T-cell (primary cell): Measurements from ENCODE around the gene CXCL11. TPM values are rescaled to one million over a fixed set of nuclear protein-coding genes. Genes with fewer than 3 reads are reported as not detected.

Experiments
- ATAC-seq, 4 experiments: fragments of 200-7000 bp in 3 of 4; fragments of 150-1000 bp in 1 of 4; cut with Tn5 transposase; replicated peaks in 1 of 4; 1 replicate in 3 of 4; 2 replicates in 1 of 4; pipeline ENCODE4 v1.10.0; 2021; ENCODE audit warnings: moderate library complexity in 3 of 4, mild to moderate bottlenecking in 2 of 4, moderate number of reproducible peaks in 1 of 4
- CTCF ChIA-PET, 2 donors: fragments of 300-600 bp; sonication (Branson Sonifier 250); formaldehyde crosslinking; loops; one replicate each; lab custom pipeline; 2022; ENCODE audit warnings: antibody characterized with exemption in 2 of 2; lab: Charles Lee
- POLR2A ChIA-PET, 2 donors: fragments of 300-600 bp; sonication (Branson Sonifier 250); formaldehyde crosslinking; loops; one replicate each; lab custom pipeline; 2022; ENCODE audit warnings: antibody characterized with exemption in 2 of 2; lab: Charles Lee
- DNase-seq, 35 experiments: peaks; one replicate each; pipeline versions ENCODE4 v3.0.0 to v3.0.0-alpha.2; 2013 to 2023
- H3K27ac ChIP-seq: one replicate; pipeline ENCODE4 v1.5.1; 2013; ENCODE audit warnings: low read length
- H3K27me3 ChIP-seq, 2 experiments: replicated peaks in 1 of 2; 1 replicate in 1 of 2; 2 replicates in 1 of 2; pipeline versions ENCODE4 v1.6.1 to v1.7.0; 2013; ENCODE audit warnings: low read length in 1 of 2, mixed read lengths in 1 of 2; ENCODE audit not compliant: control insufficient read depth in 2 of 2, insufficient read depth in 2 of 2; ENCODE audit errors: extremely low read depth in 1 of 2
- H3K36me3 ChIP-seq, 2 donors: 1 replicate in 1 of 2; 2 replicates in 1 of 2; pipeline versions ENCODE4 v1.6.1 to v1.7.0; 2013; ENCODE audit warnings: low read length in 1 of 2; ENCODE audit not compliant: control insufficient read depth in 2 of 2, insufficient read depth in 1 of 2; ENCODE audit errors: extremely low read depth in 1 of 2
- H3K4me1 ChIP-seq, 2 experiments: 1 replicate in 1 of 2; 2 replicates in 1 of 2; pipeline versions ENCODE4 v1.6.1 to v1.7.0; 2013; ENCODE audit warnings: low read length in 2 of 2, mixed read lengths in 1 of 2; ENCODE audit not compliant: insufficient read depth in 2 of 2, control insufficient read depth in 1 of 2; ENCODE audit errors: extremely low read depth in 1 of 2
- H3K4me3 ChIP-seq, 2 donors: 1 replicate in 1 of 2; 2 replicates in 1 of 2; pipeline versions ENCODE4 v1.5.1 to v1.7.0; 2013; ENCODE audit warnings: mild to moderate bottlenecking in 2 of 2, low read length in 1 of 2, moderate library complexity in 1 of 2; ENCODE audit not compliant: control insufficient read depth in 1 of 2; ENCODE audit errors: extremely low read depth in 1 of 2
- H3K9me3 ChIP-seq: 2 replicates; pipeline ENCODE4 v1.7.0; 2013
- H3K27ac Mint-ChIP-seq, 2 donors: one replicate each; pipeline ENCODE4 v1.8.0; 2020 to 2021; ENCODE audit warnings: mild to moderate bottlenecking in 2 of 2, mixed read lengths in 2 of 2
- H3K27me3 Mint-ChIP-seq, 2 donors: one replicate each; pipeline ENCODE4 v1.8.0; 2021 to 2022; ENCODE audit warnings: mixed read lengths in 2 of 2
- H3K36me3 Mint-ChIP-seq: one replicate; pipeline ENCODE4 v1.8.0; 2021; ENCODE audit warnings: mixed read lengths
- H3K4me1 Mint-ChIP-seq, 3 donors: one replicate each; pipeline ENCODE4 v1.8.0; 2020 to 2022; ENCODE audit warnings: mixed read lengths in 3 of 3, mild to moderate bottlenecking in 1 of 3
- H3K4me3 Mint-ChIP-seq, 3 donors: one replicate each; pipeline ENCODE4 v1.8.0; 2020 to 2022; ENCODE audit warnings: mild to moderate bottlenecking in 3 of 3, mixed read lengths in 3 of 3, moderate library complexity in 3 of 3
- H3K9me3 Mint-ChIP-seq, 3 donors: one replicate each; pipeline ENCODE4 v1.8.0; 2020 to 2022; ENCODE audit warnings: mixed read lengths in 3 of 3
- WGBS: methylation state at CpG from one replicate; pipeline ENCODE4 v1.1.5; 2013; ENCODE audit warnings: missing lambda C conversion rate; ENCODE audit not compliant: insufficient coverage; 5-methylcytosine and 5-hydroxymethylcytosine counted together
- total RNA-seq, 35 experiments: library from RNA in 6 of 35; stranded (reverse) in 6 of 35; fragments of 120-200 nt in 1 of 35; gene quantifications; one replicate each; pipeline versions ENCODE4 v1.2.1 to v1.2.4 and lab custom pipeline; 2013 to 2026

The CXCL11 gene
- total RNA-seq, 5 donors from 2014 or later (not counting 1 experiment from before 2014, with no cell fraction given) = not detected

GRCh38 chr4:75995727-75996126 is 40.1 kb downstream of the CXCL11 start:
- peaks cover 7 to 8% (median 7%) of the 10 kb centered on the region in 3 donors for H3K4me1 Mint-ChIP-seq
- Histone ChIP-seq H3K36me3 (no peaks in the 10 kb centered on the region), H3K4me1 (peaks cover 0 to 6% of the 10 kb centered on the region in 2 experiments), H3K9me3 (no peaks in the 10 kb centered on the region), H3K27ac (no peak overlapping the region), H3K27me3 (peaks cover 2% of the 10 kb centered on the region in 2 experiments), H3K4me3 (no peak overlapping the region)
- ChIA-PET POLR2A (interaction anchor here in 1 of 2 donors (0.6 kb wide), 1 partner anchor 46 kb away, joined by 6 read pairs; no protein-coding TSS in a partner anchor), CTCF (interaction anchor here (0.6 to 2.9 kb wide), 35 partner anchors 11 to 762 kb away, joined by 3 to 25 read pairs (median 3); partner anchors contain the start of genes CXCL11 (in 2 of the 2), NAAA (in 1 of the 2) and NUP54 (in 1 of the 2))
- H3K36me3 Mint-ChIP-seq = no peaks in the 10 kb centered on the region
- H3K27ac Mint-ChIP-seq = no peak overlapping the region
- DNase-seq (peak in 6 of 35 experiments; percentile 1 to 71 (median 6)), ATAC-seq (no peak)
- H3K27me3 Mint-ChIP-seq = peaks cover 0 to 2% of the 10 kb centered on the region in 2 donors
- no peaks in the 10 kb centered on the region for H3K9me3 Mint-ChIP-seq
- no peak overlapping the region for H3K4me3 Mint-ChIP-seq
- 8% methylated on average over 2 of the region's 5 CpGs for WGBS

GRCh38 chr4:75992462-75992861 is 43.4 kb downstream of the CXCL11 start:
- H3K27me3 ChIP-seq = peaks cover 2% of the 10 kb centered on the region in 2 experiments
- ATAC-seq (no peak), DNase-seq (no peak)
- no peak overlapping the region for H3K27ac Mint-ChIP-seq
- H3K27ac ChIP-seq = no peak overlapping the region
- H3K36me3 Mint-ChIP-seq = peaks cover 5% of the 10 kb centered on the region
- POLR2A ChIA-PET = interaction anchor here (0.7 kb wide), 2 partner anchors 39 to 81 kb away, joined by 3 to 7 read pairs; no protein-coding TSS in a partner anchor
- peaks cover 7 to 33% (median 8%) of the 10 kb centered on the region in 3 donors for H3K4me1 Mint-ChIP-seq
- H3K4me3 ChIP-seq = no peak overlapping the region
- H3K4me1 ChIP-seq = peaks cover 14 to 19% of the 10 kb centered on the region in 2 experiments
- H3K27me3 Mint-ChIP-seq = peaks cover 0 to 2% of the 10 kb centered on the region in 2 donors
- H3K36me3 ChIP-seq = no peaks in the 10 kb centered on the region
- CTCF ChIA-PET = interaction anchor here in 1 of 2 donors (0.6 to 0.8 kb wide), 3 partner anchors 52 to 1089 kb away, joined by 3 to 4 read pairs (median 3); no protein-coding TSS in a partner anchor
- H3K9me3 ChIP-seq = no peaks in the 10 kb centered on the region
- WGBS = 64% methylated on average over 1 of the region's 1 CpG
- H3K4me3 Mint-ChIP-seq = no peak overlapping the region
- H3K9me3 Mint-ChIP-seq = no peaks in the 10 kb centered on the region

- DNase-seq = peak in 2 of 35 experiments; percentile 1 to 23
- Mint-ChIP-seq H3K4me1 (peaks cover 7 to 39% (median 8%) of the 10 kb centered on the region in 3 donors), H3K27ac (peak overlapping the region; percentile 83 to 91), H3K36me3 (peaks cover 5% of the 10 kb centered on the region), H3K4me3 (peak overlapping the region; percentile 93 to 96 (median 94)), H3K9me3 (no peaks in the 10 kb centered on the region), H3K27me3 (peaks cover 0 to 2% of the 10 kb centered on the region in 2 donors)
- POLR2A ChIA-PET = interaction anchor here in 1 of 2 donors (0.6 to 0.8 kb wide), 2 partner anchors 49 to 476 kb away, joined by 5 to 6 read pairs; partner anchors contain the start of genes NAAA, RCHY1 and THAP6
- Histone ChIP-seq H3K27ac (peak overlapping the region; percentile 30), H3K27me3 (peaks cover 2% of the 10 kb centered on the region in 2 experiments), H3K36me3 (no peaks in the 10 kb centered on the region), H3K9me3 (no peaks in the 10 kb centered on the region), H3K4me3 (peak overlapping the region; percentile 76 to 98), H3K4me1 (peaks cover 14 to 23% of the 10 kb centered on the region in 2 experiments)
- CTCF ChIA-PET = interaction anchor here (0.6 to 1.2 kb wide), 7 partner anchors 15 to 1872 kb away, joined by 3 to 6 read pairs (median 3); partner anchors contain the start of genes NAAA (in 1 of the 2), NUP54 (in 1 of the 2) and USO1 (in 1 of the 2)
- no peak for ATAC-seq
- WGBS = 0% methylated on average over 7 of the region's 20 CpGs
These were observed 45.9 kb downstream of the CXCL11 start for GRCh38 chr4:75989846-75990528.

- peaks cover 31% of the 10 kb centered on the region for H3K36me3 Mint-ChIP-seq
- no peak for ATAC-seq
- ChIA-PET POLR2A (no interaction called here), CTCF (interaction anchor here (0.6 to 1.8 kb wide), 3 partner anchors 11 to 495 kb away, joined by 4 to 7 read pairs (median 6); no protein-coding TSS in a partner anchor)
- Histone ChIP-seq H3K4me3 (no peak overlapping the region), H3K27me3 (no peaks in the 10 kb centered on the region), H3K27ac (no peak overlapping the region), H3K4me1 (peaks cover 14% of the 10 kb centered on the region in 2 experiments), H3K9me3 (no peaks in the 10 kb centered on the region), H3K36me3 (peaks cover 0 to 22% of the 10 kb centered on the region in 2 donors)
- 94% methylated on average over 3 of the region's 3 CpGs for WGBS
- H3K27ac Mint-ChIP-seq = no peak overlapping the region
- H3K27me3 Mint-ChIP-seq = no peaks in the 10 kb centered on the region
- H3K9me3 Mint-ChIP-seq = no peaks in the 10 kb centered on the region
- peaks cover 0 to 32% (median 4%) of the 10 kb centered on the region in 3 donors for H3K4me1 Mint-ChIP-seq
- no peak overlapping the region for H3K4me3 Mint-ChIP-seq
- DNase-seq = no peak
These were observed 50.8 kb downstream of the CXCL11 start for GRCh38 chr4:75985116-75985515.

Other genes starting within 250 kb of the CXCL11 start
- gene PPEF2, start 133.6 kb downstream of the CXCL11 start, total RNA-seq = 1 to 10 TPM in 1 of 5 donors, under 1 TPM in 4; 0.25 to 1.1 (median 0.50) TPM
- 10 to 100 TPM; 51.7 to 82.4 (median 73.5) TPM for gene NAAA, start 95.1 kb downstream of the CXCL11 start, total RNA-seq
- gene SDAD1, start 45.1 kb downstream of the CXCL11 start, total RNA-seq = 10 to 100 TPM; 44.2 to 56.9 (median 47.3) TPM
- gene CXCL9, start 28.6 kb downstream of the CXCL11 start, total RNA-seq = not detected
- gene CXCL10, start 12.6 kb downstream of the CXCL11 start, total RNA-seq = not detected
- gene ART3, start 38.6 kb upstream of the CXCL11 start, total RNA-seq = not detected
- 10 to 100 TPM; 39.5 to 88.9 (median 48.3) TPM for gene NUP54, start 112.3 kb upstream of the CXCL11 start, total RNA-seq
- gene SCARB2, start 177.8 kb upstream of the CXCL11 start, total RNA-seq = 10 to 100 TPM; 20.9 to 37.3 (median 23.2) TPM
- gene FAM47E, start 215.7 kb upstream of the CXCL11 start, total RNA-seq = under 1 TPM in 1 of 5 donors, not detected in 4; 0.19 TPM